HK-2 (cell line): ENCODE measurements around the gene ADAMTS20.
"Not testable (repeated sequence)": the region's sequence is repeated elsewhere in the genome, so short reads cannot be mapped to it uniquely, and the experiment has no call there.

ENCODE experiments used
- DNase-seq: peaks from one replicate; pipeline ENCODE4 v3.0.0-alpha.2; 2018; ENCODE audit not compliant: unreplicated experiment

Gene ADAMTS20

GRCh38 chr12:43360001-43360400, 192.0 kb downstream of the ADAMTS20 start:
- DNase-seq = not testable (repeated sequence)

GRCh38 chr12:43357141-43357540, 194.9 kb downstream of the ADAMTS20 start:
- DNase-seq = no peak

- DNase-seq = no peak
Observed at GRCh38 chr12:43352001-43352400, 200.0 kb downstream of the ADAMTS20 start.

- DNase-seq = no peak
Observed at GRCh38 chr12:43349863-43350262, 202.1 kb downstream of the ADAMTS20 start.

- DNase-seq = no peak
Observed at GRCh38 chr12:43348221-43348620, 203.8 kb downstream of the ADAMTS20 start.

- DNase-seq = no peak
Observed at GRCh38 chr12:43347026-43347425, 205.0 kb downstream of the ADAMTS20 start.

- no peak for DNase-seq
Observed at GRCh38 chr12:43345023-43345422, 207.0 kb downstream of the ADAMTS20 start.

- not testable (repeated sequence) for DNase-seq
Observed at GRCh38 chr12:43341785-43342313, 210.2 kb downstream of the ADAMTS20 start.

GRCh38 chr12:43338848-43339526, 213.0 kb downstream of the ADAMTS20 start:
- peak; percentile 15 for DNase-seq

- no peak for DNase-seq
Observed at GRCh38 chr12:43337571-43338444, 214.2 kb downstream of the ADAMTS20 start.

- no peak for DNase-seq
Observed at GRCh38 chr12:43336962-43337555, 214.9 kb downstream of the ADAMTS20 start.

GRCh38 chr12:43333644-43334043, 218.4 kb downstream of the ADAMTS20 start:
- DNase-seq = no peak

- DNase-seq = no peak
Observed at GRCh38 chr12:43332977-43333640, 218.9 kb downstream of the ADAMTS20 start.

GRCh38 chr12:43331935-43332334, 220.1 kb downstream of the ADAMTS20 start:
- DNase-seq = no peak

- DNase-seq = no peak
Observed at GRCh38 chr12:43329375-43329774, 222.6 kb downstream of the ADAMTS20 start.

- no peak for DNase-seq
Observed at GRCh38 chr12:43325786-43326185, 226.2 kb downstream of the ADAMTS20 start.

GRCh38 chr12:43320281-43320680, 231.7 kb downstream of the ADAMTS20 start:
- DNase-seq = no peak

GRCh38 chr12:43318021-43318420, 234.0 kb downstream of the ADAMTS20 start:
- no peak for DNase-seq

GRCh38 chr12:43317156-43317555, 234.8 kb downstream of the ADAMTS20 start:
- DNase-seq = no peak

GRCh38 chr12:43316520-43316919, 235.5 kb downstream of the ADAMTS20 start:
- DNase-seq = no peak

- DNase-seq = no peak
Observed at GRCh38 chr12:43315961-43316360, 236.0 kb downstream of the ADAMTS20 start.

- no peak for DNase-seq
Observed at GRCh38 chr12:43312991-43313505, 239.0 kb downstream of the ADAMTS20 start.
